Esophagus muscularis mucosa (tissue), 4 donors: ENCODE data around the gene ZFYVE27. TPM values are rescaled to one million over a fixed set of nuclear protein-coding genes. Genes with fewer than 3 reads are reported as not detected.

Experiments used
- DNase-seq: peaks from one replicate; pipeline ENCODE4 v3.0.0-alpha.2; 2017; ENCODE audit errors: extremely low spot score
- H3K27ac ChIP-seq, 4 donors: fragments of 200-600 bp; sonication (generic); replicated peaks in 1 of 4; 1 replicate in 3 of 4; 2 replicates in 1 of 4; pipeline ENCODE4 v1.5.1; 2016 to 2019; ENCODE audit warnings: mild to moderate bottlenecking in 1 of 4
- H3K27me3 ChIP-seq, 4 donors: fragments of 200-600 bp; sonication (generic); one replicate each; pipeline versions ENCODE4 v1.5.1 to v1.6.0; 2016 to 2019
- H3K36me3 ChIP-seq, 4 donors: fragments of 200-600 bp; sonication (generic); one replicate each; pipeline ENCODE4 v1.5.1; 2016 to 2019
- H3K4me1 ChIP-seq, 4 donors: fragments of 200-600 bp; sonication (generic); one replicate each; pipeline ENCODE4 v1.5.1; 2016 to 2019
- H3K4me3 ChIP-seq, 4 donors: fragments of 200-600 bp; sonication (generic); 1 replicate in 2 of 4; 2 replicates in 2 of 4; pipeline ENCODE4 v1.5.1; 2016 to 2019; ENCODE audit warnings: mild to moderate bottlenecking in 4 of 4, moderate library complexity in 1 of 4
- H3K9me3 ChIP-seq, 4 donors: fragments of 200-600 bp; sonication (generic); 1 replicate in 3 of 4; 2 replicates in 1 of 4; pipeline ENCODE4 v1.5.1; 2016 to 2019
- EP300 ChIP-seq: sonication (generic); formaldehyde crosslinking; IDR thresholded peaks from one replicate; pipeline ENCODE4 v1.6.1; 2017; ENCODE audit warnings: antibody characterized with exemption
- POLR2A ChIP-seq: fragments of 450-650 bp; IDR thresholded peaks from one replicate; pipeline ENCODE4 v1.6.1; 2017; ENCODE audit warnings: antibody characterized with exemption, moderate library complexity, mild to moderate bottlenecking, low read depth
- POLR2AphosphoS5 ChIP-seq, 2 donors: sonication (generic); formaldehyde crosslinking; IDR thresholded peaks; one replicate each; pipeline ENCODE4 v1.6.1; 2017; ENCODE audit warnings: antibody characterized with exemption in 2 of 2
- WGBS: methylation state at CpG from one replicate; pipeline ENCODE4 v1.1.5; 2018; 5-methylcytosine and 5-hydroxymethylcytosine counted together
- intact Hi-C: fragments of 100-400 bp; cut with DNase I; formaldehyde crosslinking; loops from one replicate; pipeline ENCODE4 v1.15.1; 2023
- total RNA-seq, 4 donors: library from RNA; depleted of rRNA; stranded (reverse); fragments of >200 nt; gene quantifications; one replicate each; pipeline versions ENCODE4 v1.1.0 to v1.2.1, GENCODE V29; 2016
- TF ChIP-seq, protein P1 (sequence below), 3 experiments: fragments of 200-600 bp in 2 of 3; fragments of 450-650 bp in 1 of 3; sonication (generic) in 2 of 3; IDR thresholded peaks; one replicate each; pipeline ENCODE4 v1.5.1; 2017 to 2019; ENCODE audit warnings: antibody characterized with exemption in 3 of 3, mild to moderate bottlenecking in 2 of 3, moderate library complexity in 1 of 3

ZFYVE27 gene
- total RNA-seq, 4 donors from 2014 or later, result 7.1 to 17.2 (median 16.0) TPM

DNA sequence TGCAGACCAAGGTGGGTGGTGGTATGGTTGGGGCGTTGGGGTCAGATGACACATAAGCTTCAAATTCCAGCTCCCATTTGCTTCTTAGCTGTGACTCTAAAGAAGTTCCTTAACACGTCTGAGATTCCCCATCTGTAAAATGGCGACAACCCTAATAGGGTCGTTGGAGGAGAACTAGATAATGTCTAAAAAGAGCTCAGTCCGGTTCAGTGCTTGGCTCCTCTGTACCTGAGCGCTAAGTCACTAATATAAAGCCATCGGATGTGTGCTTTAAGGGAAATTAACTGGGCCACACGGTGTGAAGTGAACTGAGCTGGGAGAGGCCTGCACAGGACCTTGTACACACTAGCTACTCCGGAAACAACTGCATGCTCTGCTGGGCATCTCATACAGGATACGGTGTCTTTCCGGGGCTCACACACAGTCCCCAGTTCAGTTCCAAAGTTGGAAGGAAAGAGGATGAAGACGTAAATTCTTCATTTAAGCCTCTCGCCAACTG is 476 bp upstream of the ZFYVE27 start:
- H3K4me3 ChIP-seq, result peak overlapping the region; percentile 73 to 93 (median 86)
- H3K27ac ChIP-seq, result peak overlapping the region; percentile 87 to 95 (median 90)
- H3K36me3 ChIP-seq, result peaks cover 0 to 30% (median 20%) of the 10 kb centered on the region in 4 donors
- no peak for DNase-seq
- intact Hi-C loops, result no loop called here
- WGBS, result 78% methylated on average over 12 of the region's 13 CpGs
- TF ChIP-seq, protein P1, sequence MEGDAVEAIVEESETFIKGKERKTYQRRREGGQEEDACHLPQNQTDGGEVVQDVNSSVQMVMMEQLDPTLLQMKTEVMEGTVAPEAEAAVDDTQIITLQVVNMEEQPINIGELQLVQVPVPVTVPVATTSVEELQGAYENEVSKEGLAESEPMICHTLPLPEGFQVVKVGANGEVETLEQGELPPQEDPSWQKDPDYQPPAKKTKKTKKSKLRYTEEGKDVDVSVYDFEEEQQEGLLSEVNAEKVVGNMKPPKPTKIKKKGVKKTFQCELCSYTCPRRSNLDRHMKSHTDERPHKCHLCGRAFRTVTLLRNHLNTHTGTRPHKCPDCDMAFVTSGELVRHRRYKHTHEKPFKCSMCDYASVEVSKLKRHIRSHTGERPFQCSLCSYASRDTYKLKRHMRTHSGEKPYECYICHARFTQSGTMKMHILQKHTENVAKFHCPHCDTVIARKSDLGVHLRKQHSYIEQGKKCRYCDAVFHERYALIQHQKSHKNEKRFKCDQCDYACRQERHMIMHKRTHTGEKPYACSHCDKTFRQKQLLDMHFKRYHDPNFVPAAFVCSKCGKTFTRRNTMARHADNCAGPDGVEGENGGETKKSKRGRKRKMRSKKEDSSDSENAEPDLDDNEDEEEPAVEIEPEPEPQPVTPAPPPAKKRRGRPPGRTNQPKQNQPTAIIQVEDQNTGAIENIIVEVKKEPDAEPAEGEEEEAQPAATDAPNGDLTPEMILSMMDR (IDR thresholded peaks at IDR 0.05), result no peak
- no peak for TF ChIP-seq POLR2A
- no peak for TF ChIP-seq POLR2AphosphoS5 (IDR thresholded peaks at IDR 0.05)
- TF ChIP-seq EP300, result no peak
- H3K9me3 ChIP-seq, result no peaks in the 10 kb centered on the region
- H3K4me1 ChIP-seq, result peaks cover 15 to 38% (median 28%) of the 10 kb centered on the region in 4 donors
- no peaks in the 10 kb centered on the region for H3K27me3 ChIP-seq

DNA sequence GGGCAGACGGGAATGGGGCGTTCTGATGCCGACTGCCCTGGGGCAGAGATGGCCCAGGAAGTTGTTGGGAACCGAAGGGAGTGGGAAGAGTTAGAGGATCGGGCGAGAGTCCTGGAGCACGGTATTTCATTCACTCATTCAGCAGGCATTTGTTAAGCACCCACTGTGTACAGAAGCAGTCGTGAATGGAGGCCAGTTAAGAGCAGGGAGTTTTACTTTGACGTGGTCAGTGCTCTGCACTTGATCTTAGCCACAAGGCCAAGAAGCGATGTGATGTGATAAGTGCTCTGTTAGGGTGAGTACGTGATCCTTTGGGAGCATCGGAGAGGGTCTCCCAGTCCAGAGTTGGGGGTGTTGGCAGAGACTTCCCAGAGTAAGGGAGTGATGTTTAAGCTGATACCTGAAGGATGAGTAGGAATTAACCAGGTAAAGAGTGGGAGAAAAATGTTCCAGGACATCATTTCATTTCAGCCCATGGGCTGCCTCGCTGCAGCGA is 890 bp downstream of the ZFYVE27 start:
- Histone ChIP-seq H3K9me3 (no peaks in the 10 kb centered on the region), H3K27me3 (no peaks in the 10 kb centered on the region), H3K4me3 (peak overlapping the region; percentile 73 to 93 (median 86)), H3K27ac (peak overlapping the region; percentile 87 to 95 (median 90)), H3K36me3 (peaks cover 0 to 44% (median 22%) of the 10 kb centered on the region in 4 donors), H3K4me1 (peaks cover 17 to 32% (median 24%) of the 10 kb centered on the region in 4 donors)
- no peak for TF ChIP-seq POLR2A
- TF ChIP-seq, protein P1 (IDR thresholded peaks at IDR 0.05), result no peak
- TF ChIP-seq POLR2AphosphoS5 (IDR thresholded peaks at IDR 0.05), result no peak
- no peak for TF ChIP-seq EP300
- 32% methylated on average over 14 of the region's 14 CpGs for WGBS
- no peak for DNase-seq
- intact Hi-C loops, result no loop called here

DNA sequence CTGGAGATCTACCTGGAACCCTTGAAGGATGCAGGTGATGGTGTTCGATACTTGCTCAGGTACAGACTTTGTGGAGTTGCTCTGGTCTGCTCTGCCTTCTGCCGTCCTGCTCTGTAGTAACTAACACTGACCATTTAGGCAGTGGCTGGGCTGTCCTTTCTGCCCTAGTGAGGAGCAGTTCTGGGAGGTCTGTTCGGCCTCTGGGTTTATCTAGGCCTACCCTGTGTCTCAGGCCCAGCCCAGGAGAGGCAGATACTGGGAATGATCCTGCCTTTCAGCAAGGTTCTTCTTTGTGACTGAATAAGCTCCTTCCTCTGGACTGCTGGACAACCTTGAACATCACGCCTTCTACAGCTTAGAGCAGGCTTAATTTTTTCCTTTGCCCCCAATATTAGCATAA is 1.7 kb downstream of the ZFYVE27 start:
- no peaks in the 10 kb centered on the region for H3K27me3 ChIP-seq
- H3K9me3 ChIP-seq, result no peaks in the 10 kb centered on the region
- H3K4me1 ChIP-seq, result peaks cover 17 to 32% (median 28%) of the 10 kb centered on the region in 4 donors
- TF ChIP-seq POLR2A (no peak), EP300 (no peak), POLR2AphosphoS5 (IDR thresholded peaks at IDR 0.05) (no peak)
- TF ChIP-seq, protein P1 (IDR thresholded peaks at IDR 0.05), result no peak
- H3K4me3 ChIP-seq, result peak overlapping the region in 1 of 4 donors; percentile 88
- 98% methylated on average over 4 of the region's 4 CpGs for WGBS
- intact Hi-C loops, result no loop called here
- H3K27ac ChIP-seq, result no peak overlapping the region
- H3K36me3 ChIP-seq, result peaks cover 0 to 52% (median 28%) of the 10 kb centered on the region in 4 donors
- no peak for DNase-seq

DNA sequence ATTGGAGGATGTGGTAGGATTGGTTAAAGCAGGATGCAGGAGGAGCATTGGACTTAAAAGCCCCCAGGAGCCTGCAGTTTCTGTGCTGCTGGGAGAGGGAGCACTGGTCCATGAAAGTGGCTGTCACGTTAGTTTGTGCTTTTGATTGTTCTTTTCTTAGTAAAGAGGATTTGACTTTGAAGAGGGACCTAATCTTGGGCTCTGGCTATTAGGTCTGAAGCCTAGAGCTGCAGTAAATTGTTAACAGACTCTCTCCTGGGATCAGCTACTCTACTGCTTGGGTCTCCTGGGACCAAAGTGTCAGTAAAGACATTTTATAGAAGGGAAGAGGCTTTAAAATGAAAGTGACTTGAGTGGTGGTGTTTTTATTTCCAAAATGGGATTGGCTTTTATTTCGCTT is 3.7 kb downstream of the ZFYVE27 start:
- no peak for DNase-seq
- Histone ChIP-seq H3K27ac (no peak overlapping the region), H3K36me3 (peaks cover 5 to 71% (median 46%) of the 10 kb centered on the region in 4 donors), H3K4me3 (no peak overlapping the region), H3K9me3 (no peaks in the 10 kb centered on the region), H3K4me1 (peaks cover 17 to 32% (median 28%) of the 10 kb centered on the region in 4 donors), H3K27me3 (no peaks in the 10 kb centered on the region)
- WGBS, result 97% methylated on average over 2 of the region's 2 CpGs
- TF ChIP-seq, protein P1 (IDR thresholded peaks at IDR 0.05), result no peak
- TF ChIP-seq POLR2A, result no peak
- TF ChIP-seq POLR2AphosphoS5 (IDR thresholded peaks at IDR 0.05), result no peak
- no peak for TF ChIP-seq EP300
- intact Hi-C loops, result no loop called here
